AG10803 (cell line): ENCODE measurements around the gene TSPAN32.

ENCODE experiments used
- DNase-seq: peaks from one replicate; pipeline ENCODE4 v3.0.0; 2010; ENCODE audit warnings: low read depth
- H3K4me3 ChIP-seq: 2 replicates; pipeline ENCODE4 v1.5.1; 2011; ENCODE audit warnings: mild to moderate bottlenecking, low read length, control low read depth
- CTCF ChIP-seq: conservative IDR thresholded peaks from 2 replicates; pipeline ENCODE4 v1.5.1; 2011; ENCODE audit warnings: mild to moderate bottlenecking, low read length, control low read depth, inconsistent platforms

Gene TSPAN32

GRCh38 chr11:2342981-2343380 lies 41.2 kb downstream of the TSPAN32 start:
- no peak for TF ChIP-seq CTCF
- no peak overlapping the region for H3K4me3 ChIP-seq
- no peak for DNase-seq

GRCh38 chr11:2343502-2343901 lies 41.7 kb downstream of the TSPAN32 start:
- no peak overlapping the region for H3K4me3 ChIP-seq
- TF ChIP-seq CTCF = no peak
- DNase-seq = no peak

- H3K4me3 ChIP-seq = no peak overlapping the region
- DNase-seq = no peak
- TF ChIP-seq CTCF = no peak
Observed at GRCh38 chr11:2345050-2345449, 43.2 kb downstream of the TSPAN32 start.

DNA sequence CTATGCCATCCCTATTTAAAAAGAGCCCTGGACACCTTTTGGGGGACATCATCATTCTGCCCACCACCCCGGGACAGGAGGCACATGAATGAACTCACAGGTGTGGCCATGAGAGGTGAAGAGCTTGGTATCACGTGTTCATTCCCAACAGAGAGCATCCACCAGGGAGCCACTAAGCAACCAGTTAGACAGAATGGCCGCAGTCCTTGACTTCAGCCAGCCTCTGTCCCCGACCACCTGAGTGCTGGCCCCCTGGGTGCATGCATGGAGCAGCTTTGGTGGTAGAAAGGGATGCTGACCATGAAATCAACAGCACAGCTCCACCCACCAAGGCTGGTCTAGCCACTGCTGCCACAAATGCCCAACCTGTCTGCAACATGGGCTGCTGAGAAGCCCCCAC lies 44.2 kb downstream of the TSPAN32 start:
- no peak for TF ChIP-seq CTCF
- DNase-seq = no peak
- no peak overlapping the region for H3K4me3 ChIP-seq

- no peak for TF ChIP-seq CTCF
Observed at GRCh38 chr11:2346586-2347307, 44.9 kb downstream of the TSPAN32 start.

DNA sequence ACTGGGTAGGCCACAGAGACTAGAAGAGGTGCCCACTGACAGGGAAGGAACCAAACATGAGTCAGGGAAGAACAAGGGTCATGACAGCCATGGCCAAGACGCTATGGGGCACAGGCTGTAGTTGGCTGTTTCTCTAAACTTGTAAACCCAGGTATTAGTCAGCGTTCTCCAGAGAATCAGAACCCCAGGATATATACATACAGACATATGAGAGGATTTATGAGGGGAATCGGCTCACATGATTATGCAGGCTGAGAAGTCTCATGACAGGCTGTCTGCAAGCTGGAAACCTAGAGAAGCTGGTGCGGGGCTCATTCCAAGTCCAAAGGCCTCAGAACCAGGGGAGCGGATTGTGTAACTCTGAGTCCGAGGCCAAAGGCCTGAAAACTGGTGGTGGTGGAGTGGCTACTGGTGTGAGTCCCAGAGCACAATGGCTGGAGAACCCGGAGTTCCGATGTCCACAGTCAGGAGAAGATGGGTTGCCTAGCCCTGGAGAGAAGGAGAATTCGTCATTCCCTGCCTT lies 45.6 kb downstream of the TSPAN32 start:
- DNase-seq = no peak
- no peak overlapping the region for H3K4me3 ChIP-seq
- TF ChIP-seq CTCF = no peak

More at GRCh38 chr11:2346586-2347307, 44.9 kb downstream of the TSPAN32 start:
- DNase-seq = no peak
- H3K4me3 ChIP-seq = no peak overlapping the region

- TF ChIP-seq CTCF = no peak
- no peak overlapping the region for H3K4me3 ChIP-seq
- DNase-seq = peak; percentile 54
Observed at GRCh38 chr11:2348986-2349385, 47.2 kb downstream of the TSPAN32 start.
